PC-9 (cell line): ENCODE results near the gene ZNF423. TPM values are rescaled to one million over a fixed set of nuclear protein-coding genes. Genes with fewer than 3 reads are reported as not detected.

Experiments used
- BruUV-seq: library from RNA; stranded (reverse); fragments of 400-500 nt; replicated peaks from 2 replicates; lab custom pipeline; 2021; lab: Mats Ljungman, UMichigan
- CTCF ChIA-PET: fragments of 300-600 bp; sonication (Branson Sonifier 250); formaldehyde crosslinking; loops from one replicate; lab custom pipeline; 2022; ENCODE audit warnings: antibody characterized with exemption; lab: Charles Lee
- POLR2A ChIA-PET: fragments of 300-600 bp; sonication (Branson Sonifier 250); formaldehyde crosslinking; loops from one replicate; lab custom pipeline; 2022; ENCODE audit warnings: antibody characterized with exemption; ENCODE audit not compliant: unreplicated experiment; lab: Charles Lee
- DNase-seq, 2 experiments: peaks; one replicate each; pipeline versions ENCODE4 v3.0.0 to v3.0.0-alpha.2; 2015 to 2022; ENCODE audit warnings: mixed read lengths in 1 of 2
- H2AFZ ChIP-seq: fragments of 200-600 bp; sonication (generic); 2 replicates; pipeline ENCODE4 v1.8.1; 2017; ENCODE audit warnings: antibody characterized with exemption
- H3F3A ChIP-seq: fragments of 200-600 bp; sonication (generic); 2 replicates; pipeline ENCODE4 v1.8.1; 2017; ENCODE audit warnings: antibody characterized with exemption, mild to moderate bottlenecking, low read depth; ENCODE audit not compliant: insufficient read depth
- H3K27ac ChIP-seq: fragments of 200-600 bp; sonication (generic); 2 replicates; pipeline ENCODE4 v1.6.1; 2016; ENCODE audit warnings: mixed run types
- H3K27me3 ChIP-seq: fragments of 200-600 bp; sonication (generic); 2 replicates; pipeline ENCODE4 v1.6.1; 2016; ENCODE audit warnings: low read depth, mixed run types; ENCODE audit not compliant: insufficient read depth
- H3K36me3 ChIP-seq: fragments of 200-600 bp; sonication (generic); 2 replicates; pipeline ENCODE4 v1.6.1; 2016; ENCODE audit warnings: low read depth, mixed run types
- H3K4me1 ChIP-seq: fragments of 200-600 bp; sonication (generic); replicated peaks from 2 replicates; pipeline ENCODE4 v1.6.1; 2016; ENCODE audit warnings: mixed run types; ENCODE audit not compliant: insufficient read depth
- H3K4me2 ChIP-seq: fragments of 200-600 bp; sonication (generic); 2 replicates; pipeline ENCODE4 v1.6.1; 2017; ENCODE audit warnings: mixed run types
- H3K4me3 ChIP-seq: fragments of 200-600 bp; sonication (generic); 2 replicates; pipeline ENCODE4 v1.6.1; 2016; ENCODE audit warnings: mixed run types
- H3K79me2 ChIP-seq: fragments of 200-600 bp; sonication (generic); 2 replicates; pipeline ENCODE4 v1.6.1; 2017; ENCODE audit warnings: low read depth, mixed run types
- H3K9me2 ChIP-seq: fragments of 200-600 bp; sonication (generic); 2 replicates; pipeline ENCODE4 v1.8.1; 2017; ENCODE audit warnings: mild to moderate bottlenecking; ENCODE audit not compliant: insufficient read depth
- H3K9me3 ChIP-seq: fragments of 200-600 bp; sonication (generic); 2 replicates; pipeline ENCODE4 v1.8.1; 2016; ENCODE audit warnings: low read depth; ENCODE audit not compliant: insufficient read depth
- H4K20me1 ChIP-seq: fragments of 200-600 bp; sonication (generic); 2 replicates; pipeline ENCODE4 v1.8.1; 2017; ENCODE audit not compliant: insufficient read depth
- CTCF ChIP-seq: fragments of 200-600 bp; sonication (generic); conservative IDR thresholded peaks from 2 replicates; pipeline ENCODE4 v1.6.1; 2017; ENCODE audit warnings: mixed run types, antibody characterized with exemption, mild to moderate bottlenecking, moderate library complexity
- EZH2 ChIP-seq: fragments of 200-600 bp; sonication (generic); IDR thresholded peaks from 2 replicates; pipeline ENCODE4 v1.8.0; 2017; ENCODE audit warnings: antibody characterized with exemption, low read depth
- intact Hi-C: fragments of 100-400 bp; cut with micrococcal nuclease; formaldehyde crosslinking; loops from one replicate; pipeline ENCODE4 v1.10.0; 2022; ENCODE audit not compliant: unreplicated experiment
- total RNA-seq: library from RNA; stranded (reverse); gene quantifications from 2 replicates; pipeline ENCODE4 v1.2.3, GENCODE V29; 2021

Gene ZNF423
- total RNA-seq, 1 experiment from 2014 or later: not detected

GRCh38 chr16:49647673-49648072 lies 208.2 kb downstream of the ZNF423 start:
- Histone ChIP-seq H2AFZ (no peak overlapping the region), H3K4me3 (no peak overlapping the region), H3K4me2 (no peak overlapping the region), H3K27ac (no peak overlapping the region), H3K9me3 (peaks cover 6% of the 10 kb centered on the region; the same call in 1 of the 2 replicates), H3K4me1 (no peaks in the 10 kb centered on the region), H3K36me3 (no peaks in the 10 kb centered on the region), H3K9me2 (no peaks in the 10 kb centered on the region), H3F3A (no peaks in the 10 kb centered on the region), H3K79me2 (no peaks in the 10 kb centered on the region), H3K27me3 (peaks cover 17% of the 10 kb centered on the region), H4K20me1 (no peaks in the 10 kb centered on the region)
- intact Hi-C loops: no loop called here
- no TSS peak for BruUV-seq
- no peak for TF ChIP-seq CTCF
- no peak for TF ChIP-seq EZH2
- no peak for DNase-seq
- POLR2A ChIA-PET: no interaction called here
- CTCF ChIA-PET: no interaction called here

GRCh38 chr16:49645263-49645662 lies 210.6 kb downstream of the ZNF423 start:
- Histone ChIP-seq H3K4me2 (no peak overlapping the region), H3K27ac (no peak overlapping the region), H3K9me2 (no peaks in the 10 kb centered on the region), H3F3A (no peaks in the 10 kb centered on the region), H3K27me3 (peaks cover 21% of the 10 kb centered on the region), H4K20me1 (no peaks in the 10 kb centered on the region), H3K79me2 (no peaks in the 10 kb centered on the region), H2AFZ (no peak overlapping the region), H3K36me3 (no peaks in the 10 kb centered on the region), H3K4me1 (no peaks in the 10 kb centered on the region), H3K9me3 (peaks cover 6% of the 10 kb centered on the region; the same call in 1 of the 2 replicates), H3K4me3 (no peak overlapping the region)
- DNase-seq: no peak
- TF ChIP-seq EZH2 (no peak), CTCF (no peak)
- CTCF ChIA-PET: no interaction called here
- POLR2A ChIA-PET: no interaction called here
- no TSS peak for BruUV-seq
- intact Hi-C loops: no loop called here

- H4K20me1 ChIP-seq: no peaks in the 10 kb centered on the region
- TF ChIP-seq EZH2 (no peak), CTCF (no peak)
- no peaks in the 10 kb centered on the region for H3K9me2 ChIP-seq
- H3K27ac ChIP-seq: no peak overlapping the region
- H3K79me2 ChIP-seq: no peaks in the 10 kb centered on the region
- ChIA-PET POLR2A (no interaction called here), CTCF (interaction anchor here (0.6 kb wide), 2 partner anchors 286 to 314 kb away, joined by 3 read pairs; no protein-coding TSS in a partner anchor)
- no peak overlapping the region for H2AFZ ChIP-seq
- H3K4me1 ChIP-seq: no peaks in the 10 kb centered on the region
- no peak for DNase-seq
- no peaks in the 10 kb centered on the region for H3K36me3 ChIP-seq
- intact Hi-C loops: no loop called here
- BruUV-seq: no TSS peak
- H3K4me2 ChIP-seq: no peak overlapping the region
- H3K9me3 ChIP-seq: peaks cover 6% of the 10 kb centered on the region; the same call in 1 of the 2 replicates
- H3K27me3 ChIP-seq: peaks cover 33% of the 10 kb centered on the region
- no peak overlapping the region for H3K4me3 ChIP-seq
- H3F3A ChIP-seq: no peaks in the 10 kb centered on the region
These were observed 211.8 kb downstream of the ZNF423 start for GRCh38 chr16:49644145-49644463.
